DMS53 treated with DMSO at 0.1 percent for 48 hours (cell line): Measurements from ENCODE around the gene DDX43.
A peak's percentile ranks its signal among the peaks of the same experiment; 100 is the strongest.
"Not testable (repeated sequence)": the region's sequence is repeated elsewhere in the genome, so short reads cannot be mapped to it uniquely, and the experiment has no call there.

Experiments
- DNase-seq: peaks from one replicate; lab custom pipeline; 2025; ENCODE audit not compliant: unreplicated experiment; lab: John Stamatoyannopoulos, UW

The DDX43 gene

DNA sequence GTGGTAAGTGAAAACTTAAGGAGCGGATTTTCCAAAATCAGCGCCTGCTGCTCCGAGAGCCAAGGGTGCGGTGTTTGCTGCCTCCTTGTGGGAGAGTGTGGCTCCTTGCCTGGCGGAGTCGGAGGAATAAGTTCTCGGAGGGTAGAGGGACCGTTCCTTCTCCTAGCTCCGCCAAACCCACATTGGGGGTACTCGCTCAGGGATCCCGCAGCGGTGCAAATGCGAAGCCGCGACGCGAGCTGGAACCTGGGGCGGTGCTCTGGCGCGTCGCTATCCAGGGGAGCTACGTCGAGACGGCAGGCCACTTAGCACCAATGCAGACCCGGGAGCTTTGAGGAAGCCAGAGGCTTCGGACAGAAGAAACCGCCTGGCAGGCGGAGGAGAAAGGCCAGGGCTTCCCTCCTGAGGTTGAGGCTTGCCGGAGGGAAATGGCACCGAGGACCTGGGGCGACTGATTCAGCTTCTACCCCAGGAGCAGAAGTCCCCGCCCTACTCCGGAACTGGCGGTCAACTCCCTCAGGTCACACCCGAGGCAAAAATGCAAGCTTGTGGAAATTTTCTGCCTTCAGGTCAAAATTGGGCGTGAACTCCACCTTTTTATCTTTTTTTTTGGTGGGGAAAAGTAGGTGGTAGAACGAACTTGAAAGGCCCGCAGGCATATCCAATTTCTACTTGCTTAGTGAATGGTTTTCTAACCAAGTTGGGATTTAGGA lies 5.7 kb upstream of the DDX43 start:
- peak; percentile 83 for DNase-seq

DNA sequence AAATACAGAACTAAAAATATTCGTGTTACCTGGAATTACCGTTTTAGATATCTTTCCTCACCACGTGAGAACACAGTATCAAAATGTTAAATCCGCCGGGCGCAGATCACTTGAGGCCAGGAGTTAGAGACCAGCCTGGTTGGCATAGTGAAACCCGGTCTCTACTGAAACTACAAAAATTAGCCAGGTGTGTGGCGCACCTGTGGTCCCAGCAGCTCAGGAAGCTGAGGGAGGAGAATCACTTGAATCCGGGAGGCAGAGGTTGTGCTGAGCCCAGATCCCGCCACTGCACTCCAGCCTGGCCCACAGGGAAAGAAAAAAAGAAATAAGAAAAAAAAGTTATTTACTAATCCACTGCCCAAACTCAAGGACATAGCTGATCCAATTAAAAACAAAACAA lies 4.8 kb upstream of the DDX43 start:
- peak; percentile 19 for DNase-seq

DNA sequence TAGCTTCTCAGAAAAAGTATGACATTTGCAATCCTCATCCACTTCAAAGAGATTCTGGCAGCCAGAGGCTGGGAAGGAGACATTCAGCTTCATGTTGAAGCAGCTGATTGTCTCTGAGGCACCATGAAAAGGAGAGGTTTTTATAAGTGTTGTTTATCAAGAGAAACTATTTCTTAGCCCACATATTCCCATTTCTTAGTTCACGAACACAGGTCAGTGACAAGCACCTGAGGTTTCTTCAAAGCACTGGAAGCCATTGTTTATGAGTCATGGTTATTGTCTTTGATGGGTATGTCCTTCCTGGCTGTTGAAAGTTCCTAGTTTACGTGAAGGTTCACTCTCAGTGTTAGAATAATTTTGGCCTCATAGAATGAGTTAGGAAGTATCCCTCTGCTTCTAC lies 3.0 kb upstream of the DDX43 start:
- DNase-seq: peak; percentile 17

DNA sequence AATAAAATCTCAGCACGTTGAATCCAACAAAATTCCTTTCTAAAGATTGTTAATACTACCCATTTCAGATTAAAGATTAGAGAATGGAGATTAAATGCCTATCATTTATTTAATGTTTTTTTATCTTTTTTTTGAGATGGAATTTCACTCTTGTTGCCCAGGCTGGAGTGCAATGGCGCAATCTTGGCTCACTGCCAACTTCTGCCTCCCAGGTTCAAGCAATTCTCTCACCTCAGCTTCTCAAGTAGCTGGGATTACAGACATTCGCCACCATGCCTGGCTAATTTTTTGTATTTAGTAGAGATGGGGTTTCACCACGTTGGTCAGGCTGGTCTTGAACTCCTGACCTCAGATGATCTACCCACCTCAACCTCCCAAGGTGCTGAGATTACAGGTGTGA lies 2.4 kb upstream of the DDX43 start:
- DNase-seq: not testable (repeated sequence)

DNA sequence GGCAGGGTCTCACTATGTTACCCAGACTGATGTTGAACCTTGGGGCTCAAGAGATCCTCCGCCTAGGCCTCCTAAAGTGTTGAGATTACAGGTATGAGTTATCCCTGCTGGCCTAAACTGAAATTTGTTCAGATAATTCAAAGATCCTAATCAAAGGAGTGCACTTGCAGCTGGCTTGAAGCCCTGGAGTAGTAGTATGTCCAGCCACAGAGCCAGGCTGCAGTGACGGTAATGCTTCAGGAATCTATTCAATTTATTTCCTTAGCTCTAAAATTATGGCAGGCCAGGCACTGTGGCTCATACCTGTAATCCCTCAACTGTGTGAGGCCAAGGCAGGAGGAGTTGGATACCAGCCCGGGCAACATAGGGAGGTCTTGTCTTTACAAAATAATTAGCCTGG lies 1.4 kb upstream of the DDX43 start:
- no peak for DNase-seq

DNA sequence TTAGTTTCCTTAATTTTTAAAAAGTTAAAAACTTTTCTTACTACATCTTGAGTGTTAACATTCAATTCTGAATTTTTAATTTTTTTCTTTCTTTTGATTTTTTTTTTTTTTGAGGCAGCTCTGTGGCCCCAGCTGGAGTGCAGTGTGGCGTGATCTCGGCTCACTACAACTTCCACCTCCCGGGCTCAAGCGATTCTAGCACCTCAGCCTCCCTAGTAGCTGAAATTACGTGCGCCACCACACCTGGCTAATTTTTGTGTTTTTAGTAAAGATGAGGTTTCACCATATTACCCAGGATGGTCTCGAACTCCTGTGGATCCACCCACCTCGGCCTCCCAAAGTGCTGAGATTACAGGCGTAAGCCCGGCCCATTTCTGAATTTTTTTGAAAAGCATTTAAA lies 1.2 kb downstream of the DDX43 start:
- DNase-seq: no peak

DNA sequence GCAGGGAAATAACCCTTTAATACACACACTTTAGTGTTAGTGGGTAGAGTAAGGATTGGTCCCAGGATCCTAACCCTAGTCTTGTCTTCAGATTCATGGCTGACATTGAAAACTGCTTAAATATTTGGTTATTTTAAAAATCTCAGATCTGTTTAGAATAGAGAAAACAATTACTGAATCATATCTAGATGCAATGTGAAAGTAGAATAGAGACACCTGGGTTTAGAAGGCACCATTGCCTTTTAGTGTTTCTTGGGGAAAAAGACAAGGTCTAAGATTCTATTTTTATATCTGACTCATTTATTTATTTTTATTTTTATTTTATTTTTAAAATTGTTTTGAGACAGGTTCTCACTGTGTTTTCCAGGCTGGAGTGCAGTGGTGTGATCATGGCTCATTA lies 6.0 kb downstream of the DDX43 start:
- no peak for DNase-seq

DNA sequence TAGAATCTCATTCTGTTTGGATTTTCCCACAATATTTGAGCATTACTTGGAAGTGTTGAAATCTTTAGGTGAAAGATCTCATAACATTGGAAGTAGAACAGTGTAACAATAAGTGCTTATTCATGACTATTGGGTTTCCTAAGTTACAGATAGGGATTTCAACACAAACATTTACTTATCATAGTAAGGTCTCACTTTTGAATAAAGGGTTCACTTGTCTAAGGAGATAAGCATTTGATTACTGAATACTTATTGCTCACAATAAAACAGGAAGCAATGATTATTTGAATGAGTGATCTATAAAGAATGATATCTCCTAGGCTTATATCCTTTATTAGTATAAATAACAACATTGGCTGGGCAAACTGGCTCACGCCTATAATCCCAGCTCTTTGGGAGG lies 14.8 kb downstream of the DDX43 start:
- no peak for DNase-seq

DNA sequence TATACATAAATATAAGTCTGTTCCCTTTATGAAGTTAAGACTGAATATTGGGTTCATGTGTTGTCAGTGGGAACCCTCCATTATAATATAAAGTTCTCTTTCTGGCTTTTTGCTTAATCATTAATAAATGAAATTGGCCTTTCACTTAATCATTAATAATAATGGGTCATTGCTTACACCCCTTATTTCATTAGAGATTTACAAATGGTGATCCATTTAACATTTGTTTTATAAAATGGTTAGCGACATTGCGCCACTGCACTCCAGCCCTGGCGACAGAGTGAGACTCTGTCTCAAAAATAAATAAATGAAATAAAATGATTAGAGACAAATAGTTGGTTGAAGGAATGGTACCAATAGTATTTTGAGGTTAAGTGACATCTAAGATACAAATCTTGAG lies 18.5 kb downstream of the DDX43 start:
- DNase-seq: no peak

DNA sequence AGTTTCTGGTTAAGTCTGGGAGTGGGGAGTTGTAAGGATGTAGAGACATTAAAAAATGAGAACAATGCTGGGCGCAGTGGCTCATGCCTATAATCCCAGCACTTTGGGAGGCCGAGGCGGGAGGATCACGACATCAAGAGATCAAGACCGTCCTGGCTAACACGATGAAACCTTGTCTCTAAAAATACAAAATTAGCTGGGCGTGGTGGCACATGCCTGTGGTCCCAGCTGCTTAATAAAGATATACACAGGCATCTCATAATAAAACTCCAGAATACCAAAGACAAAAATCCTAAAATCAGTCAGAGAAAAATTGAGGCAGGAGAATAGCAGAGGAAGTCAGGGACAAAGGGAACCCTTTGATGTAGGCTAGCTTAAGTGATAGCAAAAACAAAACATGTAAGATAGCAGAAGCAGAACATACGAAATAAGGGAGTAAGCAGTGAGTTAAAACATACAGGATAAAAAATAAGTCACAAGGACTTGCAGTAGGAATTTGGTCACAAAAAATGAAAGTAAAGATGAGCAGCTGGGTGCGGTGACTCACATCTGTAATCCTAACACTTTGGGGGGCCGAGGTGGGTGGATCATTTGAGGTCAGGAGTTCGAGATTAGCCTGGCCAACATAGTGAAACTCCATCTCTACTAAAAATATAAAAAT lies 23.6 kb downstream of the DDX43 start:
- no peak for DNase-seq

DNA sequence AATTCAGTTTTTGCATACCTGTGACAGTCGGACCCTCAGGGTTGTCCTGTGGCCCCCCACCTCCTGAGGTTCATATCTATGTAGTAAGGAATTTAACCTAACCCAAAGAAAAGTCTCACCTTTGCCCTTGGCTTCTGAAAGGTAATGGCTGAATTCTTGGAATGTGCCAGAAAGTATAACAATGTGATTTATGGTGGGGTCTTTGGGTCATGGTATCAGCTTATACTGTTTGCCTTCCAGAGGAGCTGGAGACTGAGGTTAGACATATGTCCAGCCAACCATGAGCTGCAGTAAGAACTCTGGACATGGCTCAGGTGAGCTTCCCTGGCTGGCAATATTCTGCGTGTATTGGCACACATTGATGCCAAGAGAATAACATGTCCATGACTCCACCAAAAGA lies 26.9 kb downstream of the DDX43 start:
- no peak for DNase-seq

DNA sequence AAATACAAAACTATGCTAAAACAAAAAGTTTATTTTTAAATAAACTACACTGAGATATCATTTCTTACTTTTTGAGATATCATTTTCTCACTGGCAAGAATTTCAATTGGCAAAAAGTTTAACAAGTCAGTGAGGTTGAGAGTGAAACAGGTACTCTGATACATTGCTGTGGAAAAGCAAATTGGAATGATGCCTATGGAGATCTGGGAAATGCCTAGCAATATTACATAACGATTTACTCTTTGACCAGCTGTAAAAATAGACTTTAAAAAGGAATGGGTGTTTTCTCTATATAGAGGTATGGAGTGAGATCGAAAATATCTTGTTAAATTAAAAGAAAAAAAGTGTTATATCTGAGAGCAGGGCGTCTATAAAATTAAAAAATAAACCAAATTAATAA lies 40.6 kb downstream of the DDX43 start:
- no peak for DNase-seq

DNA sequence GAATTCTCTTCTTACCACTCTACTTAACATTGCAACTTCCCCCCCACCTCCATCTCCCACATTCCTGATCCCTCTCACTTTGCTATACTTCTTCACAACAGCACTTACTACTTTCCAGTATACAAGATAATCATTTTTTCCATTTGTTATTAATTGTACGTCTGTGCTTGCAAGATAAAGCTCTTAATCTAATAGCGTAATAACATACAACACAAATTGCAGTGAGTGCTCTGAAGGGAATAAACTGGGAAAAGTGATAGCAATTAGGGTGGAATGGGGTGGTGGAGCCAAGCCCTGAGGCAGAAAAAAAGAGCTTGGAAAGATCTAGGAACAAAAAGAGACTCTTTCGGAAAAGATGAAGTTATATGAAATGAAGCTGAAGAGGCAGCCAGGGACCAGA lies 48.9 kb downstream of the DDX43 start:
- DNase-seq: no peak

DNA sequence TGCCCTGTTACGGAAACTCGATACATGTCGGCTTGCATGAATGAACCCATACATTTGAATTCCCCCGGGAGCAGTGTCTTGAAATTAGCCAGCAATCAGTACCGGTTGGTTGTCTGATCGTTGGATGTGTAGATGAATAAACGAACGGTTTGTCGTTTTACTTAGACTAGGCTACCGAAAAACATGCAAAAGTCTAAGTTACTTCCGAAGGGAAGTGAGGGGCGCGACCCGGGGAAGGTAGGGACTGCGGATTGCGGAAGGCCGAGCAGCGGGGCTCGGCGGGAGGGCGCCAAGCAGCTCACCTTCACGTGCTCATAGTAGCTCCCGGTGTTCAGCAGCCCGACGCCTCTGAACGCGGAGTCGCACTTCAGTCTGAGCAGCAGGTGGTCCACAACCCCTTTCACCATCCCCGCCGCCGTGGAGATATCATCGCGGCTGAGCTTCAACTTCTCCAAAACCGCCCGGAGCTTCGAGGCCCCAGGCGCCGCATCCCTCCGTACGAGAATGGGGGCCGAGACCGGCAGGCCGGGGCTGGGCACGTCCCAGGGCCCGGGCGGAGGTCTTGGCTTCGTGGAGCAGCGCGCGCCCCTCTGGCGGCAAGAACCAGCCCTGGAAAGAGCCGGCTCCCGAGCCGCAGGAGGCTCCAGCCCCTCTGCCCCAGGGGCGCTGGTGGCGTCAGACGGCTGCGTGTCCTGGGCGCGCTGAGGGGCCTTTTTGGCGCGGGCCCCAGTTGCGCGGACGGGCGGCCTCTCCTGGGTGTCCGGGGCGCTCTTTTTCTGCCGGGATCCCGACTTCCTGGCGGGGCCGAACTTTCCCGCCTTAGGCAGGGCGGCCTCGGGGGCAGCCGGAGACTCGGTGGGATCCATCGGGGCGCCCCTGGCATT lies 56.8 kb downstream of the DDX43 start:
- peak; percentile 62 for DNase-seq

DNA sequence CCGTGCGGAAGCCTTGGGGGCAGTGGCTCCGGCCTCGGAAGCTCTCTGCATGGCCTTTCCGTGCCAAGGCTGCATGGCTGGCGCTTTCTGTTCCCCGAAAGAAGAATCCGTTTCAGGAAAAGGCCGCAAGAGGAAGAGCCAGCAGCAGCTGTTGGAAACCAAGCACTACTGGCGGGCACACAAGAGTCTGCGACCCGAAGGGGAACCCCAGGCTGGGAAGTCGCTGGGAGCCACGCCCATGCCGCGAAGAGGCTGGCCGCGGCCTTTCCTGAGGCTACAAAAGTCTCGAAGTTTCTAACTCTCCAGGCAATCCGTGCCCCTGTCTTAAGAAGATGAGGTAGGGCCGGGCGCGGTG lies 57.5 kb downstream of the DDX43 start, which contains the start of gene CGAS:
Gene CGAS, minus strand, starts transcription at position 191 of the 355 bp plus-strand sequence. Its CDS starts 116 bp downstream, at position 75.
- peak; percentile 62 for DNase-seq

DNA sequence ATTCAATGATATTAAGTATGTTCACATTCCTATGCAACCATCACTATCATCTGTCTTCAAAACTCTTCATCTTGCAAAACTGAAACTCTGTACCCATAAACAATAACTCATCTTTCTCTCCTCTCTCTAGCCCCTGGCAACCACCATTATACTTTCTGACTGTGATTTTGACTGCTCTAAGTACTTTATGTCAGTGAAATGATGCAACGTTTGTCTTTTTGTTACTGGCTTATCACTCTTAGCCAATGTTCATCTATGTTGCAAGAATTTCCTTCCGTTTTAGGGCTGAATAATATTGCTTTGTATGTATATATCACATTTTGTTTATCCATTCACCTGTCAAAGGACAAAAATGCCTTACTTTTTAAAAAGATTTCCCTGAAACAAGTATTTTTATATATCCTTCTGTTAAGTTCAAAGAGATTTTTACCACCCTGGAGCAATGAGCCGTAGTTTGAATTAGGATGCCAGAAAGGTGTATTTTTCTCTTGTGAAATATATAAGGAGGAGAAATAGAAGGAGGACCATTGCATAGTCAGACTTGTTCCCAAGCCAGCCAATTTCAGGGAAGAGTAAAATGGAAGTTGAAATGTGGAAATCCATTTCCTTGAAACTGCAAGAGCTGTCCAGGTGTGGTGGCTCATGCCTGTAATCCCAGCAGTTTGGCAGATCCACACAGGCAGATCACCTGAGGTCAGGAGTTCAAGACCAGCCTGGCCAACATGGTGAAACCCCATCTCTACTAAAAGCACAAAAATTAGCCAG lies 61.4 kb downstream of the DDX43 start:
- no peak for DNase-seq

DNA sequence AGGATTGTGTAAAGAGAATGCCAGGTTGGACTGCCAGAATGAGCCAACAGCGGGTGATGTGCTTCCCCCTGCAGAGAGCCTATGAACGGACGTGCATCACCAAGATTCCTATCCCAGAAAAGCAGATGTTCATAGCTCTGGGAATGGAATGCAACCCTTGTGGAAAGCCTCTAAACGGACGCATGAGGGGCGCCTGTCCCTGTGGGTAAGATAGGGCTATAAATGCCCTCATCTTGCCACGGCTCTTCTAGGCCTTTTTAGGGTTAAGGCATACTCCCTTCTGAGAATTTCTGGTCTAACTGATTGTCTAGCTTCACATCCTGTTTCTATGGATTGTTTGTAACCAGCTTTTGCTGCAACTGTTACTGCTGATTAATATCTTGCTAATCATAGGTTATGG lies 64.8 kb downstream of the DDX43 start:
- not testable (repeated sequence) for DNase-seq

DNA sequence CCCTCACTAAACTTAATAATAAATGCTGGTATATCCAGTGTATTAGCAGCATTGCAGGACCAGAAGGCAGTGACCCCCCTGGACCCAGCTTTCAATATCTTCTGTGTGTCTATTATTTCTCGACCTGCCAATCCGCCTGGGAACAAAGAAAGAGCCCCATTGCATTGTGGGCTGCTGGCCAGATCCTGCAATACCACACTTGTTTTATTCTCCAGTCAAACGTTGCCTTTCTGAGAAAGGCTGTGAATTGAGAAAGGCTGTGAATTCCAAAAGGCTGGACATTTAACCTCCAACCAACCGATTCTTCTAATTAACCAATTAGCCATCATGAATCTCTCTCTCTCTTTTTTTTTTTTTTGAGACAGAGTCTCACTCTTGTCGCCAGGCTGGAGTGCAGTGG lies 65.4 kb downstream of the DDX43 start:
- no peak for DNase-seq

DNA sequence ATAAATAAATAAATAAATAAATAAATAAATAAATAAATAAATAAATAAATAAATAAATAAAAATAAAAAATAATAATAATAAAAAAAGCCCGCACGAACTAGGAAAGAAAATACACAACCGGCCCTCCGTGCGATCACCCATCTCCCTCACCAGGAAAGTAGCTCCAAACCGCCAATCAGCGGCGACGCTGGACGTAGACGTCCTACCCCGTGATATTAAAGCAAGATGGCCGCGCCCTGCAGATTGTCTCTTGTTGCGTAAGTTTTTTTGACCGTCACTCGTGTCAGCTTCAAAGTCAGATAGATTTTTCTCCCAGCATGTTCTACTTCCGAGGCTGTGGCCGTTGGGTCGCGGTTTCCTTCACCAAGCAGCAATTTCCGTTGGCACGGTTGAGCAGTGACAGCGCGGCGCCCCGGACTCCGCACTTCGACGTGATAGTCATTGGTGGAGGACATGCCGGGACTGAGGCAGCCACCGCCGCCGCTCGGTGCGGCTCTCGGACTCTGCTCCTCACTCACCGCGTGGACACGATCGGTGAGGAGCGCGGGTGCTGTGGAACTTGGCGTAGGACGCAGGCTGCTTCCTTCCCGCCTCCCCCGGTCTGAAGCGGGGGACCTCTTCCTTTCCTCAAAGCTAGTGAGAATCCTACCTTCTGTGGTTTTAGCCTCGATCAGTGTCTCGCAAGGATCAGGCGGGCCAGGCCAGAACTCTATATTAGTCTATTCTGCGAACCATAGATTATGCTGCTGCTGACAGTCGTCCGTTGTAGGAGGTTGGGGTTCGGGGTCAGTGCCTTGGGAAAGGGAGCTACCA lies 67.1 kb downstream of the DDX43 start, which contains the start of gene MTO1:
Gene MTO1, plus strand, starts transcription at position 201 of the 814 bp plus-strand sequence. Its CDS starts 118 bp downstream, at position 319.
- DNase-seq: peak; percentile 84
